DMS53 (cell line): ENCODE measurements around the gene CSE1L.
"Not testable (repeated sequence)": the region's sequence is repeated elsewhere in the genome, so short reads cannot be mapped to it uniquely, and the experiment has no call there.

ENCODE experiments used
- DNase-seq: peaks from one replicate; lab custom pipeline; 2025; lab: John Stamatoyannopoulos, UW

Gene CSE1L, protein sequence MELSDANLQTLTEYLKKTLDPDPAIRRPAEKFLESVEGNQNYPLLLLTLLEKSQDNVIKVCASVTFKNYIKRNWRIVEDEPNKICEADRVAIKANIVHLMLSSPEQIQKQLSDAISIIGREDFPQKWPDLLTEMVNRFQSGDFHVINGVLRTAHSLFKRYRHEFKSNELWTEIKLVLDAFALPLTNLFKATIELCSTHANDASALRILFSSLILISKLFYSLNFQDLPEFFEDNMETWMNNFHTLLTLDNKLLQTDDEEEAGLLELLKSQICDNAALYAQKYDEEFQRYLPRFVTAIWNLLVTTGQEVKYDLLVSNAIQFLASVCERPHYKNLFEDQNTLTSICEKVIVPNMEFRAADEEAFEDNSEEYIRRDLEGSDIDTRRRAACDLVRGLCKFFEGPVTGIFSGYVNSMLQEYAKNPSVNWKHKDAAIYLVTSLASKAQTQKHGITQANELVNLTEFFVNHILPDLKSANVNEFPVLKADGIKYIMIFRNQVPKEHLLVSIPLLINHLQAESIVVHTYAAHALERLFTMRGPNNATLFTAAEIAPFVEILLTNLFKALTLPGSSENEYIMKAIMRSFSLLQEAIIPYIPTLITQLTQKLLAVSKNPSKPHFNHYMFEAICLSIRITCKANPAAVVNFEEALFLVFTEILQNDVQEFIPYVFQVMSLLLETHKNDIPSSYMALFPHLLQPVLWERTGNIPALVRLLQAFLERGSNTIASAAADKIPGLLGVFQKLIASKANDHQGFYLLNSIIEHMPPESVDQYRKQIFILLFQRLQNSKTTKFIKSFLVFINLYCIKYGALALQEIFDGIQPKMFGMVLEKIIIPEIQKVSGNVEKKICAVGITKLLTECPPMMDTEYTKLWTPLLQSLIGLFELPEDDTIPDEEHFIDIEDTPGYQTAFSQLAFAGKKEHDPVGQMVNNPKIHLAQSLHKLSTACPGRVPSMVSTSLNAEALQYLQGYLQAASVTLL

DNA sequence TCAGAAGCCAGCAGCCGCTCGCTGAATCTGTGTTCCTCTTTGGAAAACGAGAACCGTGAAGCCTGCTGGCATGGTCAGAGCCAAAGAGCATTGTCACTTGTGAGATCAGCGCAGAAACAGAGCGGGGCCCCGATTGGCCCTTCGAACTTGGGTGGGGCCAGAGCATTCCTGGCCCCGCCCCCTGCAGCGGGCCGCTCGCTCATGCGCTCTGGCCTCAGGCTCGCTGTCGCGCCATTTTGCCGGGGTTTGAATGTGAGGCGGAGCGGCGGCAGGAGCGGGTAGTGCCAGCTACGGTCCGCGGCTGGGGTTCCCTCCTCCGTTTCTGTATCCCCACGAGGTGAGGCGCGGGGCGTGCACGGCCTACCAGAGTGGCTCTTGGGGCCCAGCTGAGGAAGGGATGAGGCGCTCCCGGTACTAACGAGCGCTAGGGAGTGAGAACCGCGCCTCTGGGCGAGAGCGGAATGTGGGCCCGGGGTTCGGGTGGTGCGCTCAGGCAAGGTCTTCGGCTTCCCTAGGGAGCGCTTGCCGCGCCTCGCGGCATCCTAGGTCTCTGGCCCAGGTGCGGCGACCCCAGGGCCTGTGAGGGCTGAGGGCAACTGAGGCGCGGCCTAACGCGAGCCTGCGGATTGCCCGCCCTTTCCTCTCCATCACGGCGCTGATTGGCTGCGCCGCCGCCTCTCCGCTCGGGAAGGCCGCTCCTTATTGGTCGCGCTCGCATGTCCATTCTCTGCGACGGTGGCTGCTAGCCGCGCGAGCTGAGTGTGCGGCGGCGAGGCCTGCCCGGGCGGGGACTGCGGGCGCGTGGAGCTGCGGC is at the start of gene CSE1L:
Gene CSE1L, plus strand, starts transcription at position 226 of the 814 bp plus-strand sequence. CDS start 12,152 bp downstream, outside the sequence.
- peak; percentile 98 for DNase-seq

DNA sequence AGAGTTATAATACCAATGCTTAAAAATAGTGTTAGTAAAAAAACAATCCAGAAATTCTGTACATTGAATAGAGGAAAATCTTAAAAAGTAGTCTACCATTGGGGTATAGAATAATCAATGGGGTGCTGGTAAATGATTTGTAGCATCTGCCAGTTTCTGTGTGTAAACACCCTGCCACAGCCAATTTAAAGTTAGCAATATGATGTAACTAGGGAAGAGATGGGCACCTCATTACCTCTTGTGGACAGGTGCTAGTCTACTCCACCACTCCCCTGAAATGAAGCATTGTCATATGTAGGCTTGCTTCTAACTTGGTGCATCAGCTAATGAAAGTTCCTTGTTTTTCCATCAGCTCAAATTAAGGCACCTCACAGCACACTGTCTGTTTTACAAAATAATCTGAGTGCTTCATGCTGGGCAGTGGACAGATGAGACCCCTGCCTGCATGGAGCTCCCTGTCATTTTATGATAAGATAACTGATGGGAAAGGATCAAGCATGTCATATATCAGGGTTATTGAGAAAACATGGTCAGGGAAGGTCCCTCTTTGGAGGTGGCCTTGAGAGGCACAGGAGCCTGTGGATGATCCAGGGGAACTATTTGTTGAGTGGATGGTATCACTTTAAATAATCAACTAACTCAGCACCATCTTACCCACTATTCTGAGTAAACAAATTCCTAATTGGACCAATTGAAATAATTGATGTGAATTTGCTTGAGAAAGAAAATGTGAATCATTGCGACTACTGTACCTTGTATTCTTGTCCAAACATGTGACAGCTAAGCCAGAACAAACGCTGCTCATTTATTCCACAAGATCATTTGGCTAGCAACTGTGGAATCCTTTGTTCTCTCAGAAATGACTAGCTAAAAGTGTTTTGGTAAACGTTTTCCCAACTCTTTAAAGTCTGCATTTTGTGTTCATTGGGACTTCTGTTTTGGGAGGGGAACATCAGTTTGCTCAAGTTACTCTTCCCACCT is 45.9 kb upstream of the CSE1L start:
- no peak for DNase-seq

DNA sequence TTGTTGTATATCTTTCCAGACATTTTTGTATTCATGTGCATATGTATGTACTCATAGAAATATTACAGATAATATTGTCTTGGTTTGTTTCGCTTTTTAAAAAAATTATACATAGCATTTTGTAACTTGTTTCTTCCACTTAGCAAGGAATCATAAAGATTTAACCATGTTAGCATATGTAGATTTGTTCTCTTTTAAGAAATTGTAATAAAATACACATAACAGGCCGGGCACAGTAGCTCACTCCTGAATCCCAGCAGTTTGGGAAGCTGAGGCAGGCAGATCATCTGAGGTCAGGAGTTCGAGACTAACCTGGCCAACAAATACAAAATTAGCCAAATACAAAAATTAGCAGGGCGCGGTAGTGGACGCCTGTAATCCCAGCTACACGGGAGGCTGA is 44.4 kb upstream of the CSE1L start:
- DNase-seq: no peak

DNA sequence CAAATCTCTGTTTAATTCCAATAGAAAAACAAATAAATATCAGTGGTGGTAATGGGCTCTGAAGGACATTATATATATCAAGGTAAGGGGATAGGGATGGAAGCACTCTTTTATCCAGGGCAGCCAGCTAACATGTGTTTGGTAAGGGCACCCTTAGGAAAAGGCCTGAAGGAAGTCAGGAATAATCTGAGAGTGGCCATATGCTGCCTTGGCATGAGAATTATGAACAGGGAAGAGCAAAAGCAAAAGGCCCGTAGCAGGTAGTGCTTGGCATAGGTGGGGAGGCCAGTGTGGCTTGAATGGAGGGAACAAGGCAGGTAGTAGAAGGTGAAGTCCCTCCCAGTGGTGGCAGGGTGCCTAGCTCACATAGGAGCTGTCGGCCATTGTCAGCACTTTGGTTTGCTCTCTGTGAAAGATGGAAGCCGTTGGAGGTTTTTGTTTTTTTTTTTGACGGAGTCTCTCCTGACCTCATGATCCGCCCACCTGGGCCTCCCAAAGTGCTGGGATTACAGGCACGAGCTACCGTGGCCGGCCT is 39.6 kb upstream of the CSE1L start:
- DNase-seq: no peak

DNA sequence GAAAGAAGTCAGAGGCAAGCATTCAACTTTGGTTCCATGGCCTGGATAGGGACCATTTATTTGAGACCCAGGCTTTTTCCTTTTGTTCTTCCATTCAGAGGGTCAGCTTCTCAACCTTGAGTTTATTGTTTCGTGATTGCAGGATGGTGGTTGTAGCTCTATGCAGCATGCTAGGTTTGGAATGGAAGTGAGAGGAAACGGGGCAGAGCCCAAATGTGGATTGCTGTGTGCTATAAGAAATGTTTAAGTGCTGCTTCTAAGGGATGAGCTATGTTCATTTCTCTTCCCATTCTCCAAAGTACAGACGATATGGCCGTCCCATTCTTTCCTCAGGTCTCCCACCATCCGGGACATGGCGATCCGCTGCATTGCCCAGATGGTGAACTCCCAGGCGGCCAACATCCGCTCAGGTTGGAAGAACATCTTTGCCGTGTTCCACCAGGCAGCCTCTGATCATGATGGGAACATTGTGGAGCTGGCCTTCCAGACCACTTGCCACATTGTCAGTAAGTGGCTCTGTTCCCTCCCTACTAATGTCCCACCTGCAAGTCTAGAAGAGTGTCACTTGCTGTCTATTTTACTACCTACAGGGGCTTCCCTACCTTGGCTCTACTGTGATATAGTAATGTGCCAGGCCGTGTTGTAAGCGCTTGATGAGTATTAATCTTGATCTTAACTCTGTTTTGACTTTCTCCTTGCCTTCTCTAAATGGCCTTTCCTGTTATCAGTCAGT is 36.0 kb upstream of the CSE1L start:
- no peak for DNase-seq

DNA sequence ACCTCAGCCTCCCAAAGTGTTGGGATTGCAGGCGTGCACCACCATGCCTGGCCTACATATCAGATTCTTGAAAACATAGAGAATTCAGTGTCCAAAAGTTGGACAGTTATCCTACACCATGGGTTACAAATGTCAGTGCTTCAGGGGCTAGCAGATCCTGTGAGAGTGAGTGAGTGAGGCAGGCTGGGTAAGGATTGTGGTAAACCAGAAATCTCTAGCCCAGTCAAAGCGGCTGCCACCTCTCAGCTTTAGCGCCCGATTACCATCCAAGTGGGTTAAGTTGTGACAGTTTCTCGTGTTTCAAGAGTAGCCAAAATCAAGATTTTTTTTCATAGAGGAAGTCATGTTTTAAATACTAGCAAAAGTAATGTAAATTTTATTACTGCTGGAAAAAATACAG is 21.9 kb upstream of the CSE1L start:
- DNase-seq: no peak

DNA sequence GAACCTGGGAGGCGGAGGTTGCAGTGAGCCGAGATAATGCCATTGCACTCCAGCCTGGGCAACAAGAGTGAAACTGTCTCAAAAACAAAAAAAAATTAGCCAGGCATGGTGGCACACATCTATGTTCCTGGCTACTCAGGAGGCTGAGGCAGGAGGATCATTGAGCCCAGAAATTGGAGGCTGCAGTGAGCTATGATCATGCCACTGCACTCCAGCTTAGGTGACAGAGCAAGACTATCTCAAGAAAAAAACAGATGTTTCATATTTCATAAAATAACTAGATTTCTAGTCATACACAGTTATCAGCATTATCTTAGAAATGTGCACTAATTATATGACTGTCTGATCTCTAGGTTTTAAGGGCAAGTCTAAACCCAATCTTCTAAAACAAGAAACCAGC is 17.9 kb upstream of the CSE1L start:
- DNase-seq: not testable (repeated sequence)

DNA sequence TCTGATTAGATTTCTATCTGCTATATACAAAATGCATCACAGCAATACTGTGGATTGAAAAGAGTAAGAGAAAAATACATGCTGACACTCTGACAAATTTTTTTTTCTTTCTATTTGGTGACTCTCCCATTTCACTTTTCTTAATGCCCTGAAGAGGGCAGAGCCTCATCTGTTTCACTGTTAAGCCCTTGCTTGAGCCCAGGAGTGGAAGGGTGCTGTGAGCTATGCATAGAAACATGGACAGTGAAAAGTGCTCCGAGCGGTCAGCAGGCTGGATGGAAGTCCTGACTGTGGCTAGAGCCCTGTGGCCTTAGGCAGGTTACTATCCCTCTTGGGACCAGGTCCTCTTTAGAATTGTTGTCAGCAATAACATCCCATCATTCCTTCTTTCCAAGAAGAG is 17.4 kb upstream of the CSE1L start:
- DNase-seq: peak; percentile 42

DNA sequence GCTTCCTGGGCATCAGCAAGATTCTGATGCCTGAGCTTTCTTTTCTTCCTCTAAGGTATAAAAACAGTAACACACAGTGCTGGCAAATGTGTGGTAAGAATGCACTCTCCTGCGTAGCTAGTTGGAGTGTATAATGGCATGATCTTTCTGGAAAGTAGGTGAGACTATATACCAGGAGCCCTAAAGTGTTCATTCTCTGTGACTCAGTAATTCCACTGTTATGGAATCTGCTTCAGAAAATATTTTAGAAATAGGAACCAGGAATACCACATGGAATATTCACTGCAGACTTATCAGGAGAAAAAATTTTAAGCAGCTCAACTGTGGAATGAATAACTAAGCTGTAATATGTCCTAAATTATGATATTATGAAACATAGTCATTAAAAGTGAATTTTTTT is 16.9 kb upstream of the CSE1L start:
- no peak for DNase-seq

DNA sequence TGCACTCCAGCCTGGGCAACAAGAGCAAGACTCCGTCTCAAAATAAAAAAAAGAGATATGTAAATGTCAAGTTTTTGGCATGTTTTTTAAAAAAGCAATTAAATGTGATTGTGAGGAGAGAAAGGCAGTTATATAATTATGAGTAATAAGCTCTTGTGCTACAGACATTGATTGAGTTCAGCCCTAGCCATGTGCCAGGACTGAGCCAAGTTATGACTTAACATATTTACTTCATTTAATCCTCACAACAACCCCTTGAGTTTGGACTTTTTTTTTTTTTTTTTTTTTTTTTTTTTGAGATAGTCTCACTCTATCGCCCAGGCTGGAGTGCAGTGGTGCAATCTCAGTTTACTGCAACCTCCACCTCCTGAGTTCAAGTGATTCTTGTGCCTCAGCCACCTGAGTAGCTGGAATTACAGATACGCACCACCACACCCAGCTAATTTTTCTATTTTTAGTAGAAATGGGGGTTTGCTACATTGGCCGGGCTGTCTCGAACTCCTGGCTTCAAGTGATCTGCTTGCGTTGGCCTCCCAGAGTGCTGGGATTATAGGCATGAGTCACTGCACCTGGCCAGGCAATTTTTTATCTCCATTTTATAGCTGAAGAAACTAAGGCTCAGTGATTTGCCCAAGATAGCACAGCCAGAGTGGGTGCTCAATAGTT is 15.0 kb upstream of the CSE1L start:
- DNase-seq: no peak

DNA sequence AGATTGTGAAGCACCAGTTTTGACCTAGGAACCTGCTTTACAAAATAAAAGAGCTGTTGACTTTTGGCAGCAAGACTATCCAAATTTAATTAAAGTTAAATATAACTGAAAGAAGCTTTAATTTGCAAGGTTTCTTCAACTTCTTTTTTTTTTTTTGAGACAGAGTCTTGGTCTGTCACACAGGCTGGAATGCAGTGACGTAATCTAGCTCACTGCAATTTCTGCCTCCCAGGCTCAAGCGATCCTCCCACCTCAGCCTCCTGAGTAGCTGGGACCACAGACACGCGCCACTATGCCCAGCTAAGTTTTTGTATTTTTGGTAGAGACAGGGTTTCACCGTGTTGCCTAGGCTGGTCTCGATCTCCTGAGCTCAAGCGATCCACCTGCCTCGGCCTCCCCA is 13.7 kb upstream of the CSE1L start:
- DNase-seq: no peak

DNA sequence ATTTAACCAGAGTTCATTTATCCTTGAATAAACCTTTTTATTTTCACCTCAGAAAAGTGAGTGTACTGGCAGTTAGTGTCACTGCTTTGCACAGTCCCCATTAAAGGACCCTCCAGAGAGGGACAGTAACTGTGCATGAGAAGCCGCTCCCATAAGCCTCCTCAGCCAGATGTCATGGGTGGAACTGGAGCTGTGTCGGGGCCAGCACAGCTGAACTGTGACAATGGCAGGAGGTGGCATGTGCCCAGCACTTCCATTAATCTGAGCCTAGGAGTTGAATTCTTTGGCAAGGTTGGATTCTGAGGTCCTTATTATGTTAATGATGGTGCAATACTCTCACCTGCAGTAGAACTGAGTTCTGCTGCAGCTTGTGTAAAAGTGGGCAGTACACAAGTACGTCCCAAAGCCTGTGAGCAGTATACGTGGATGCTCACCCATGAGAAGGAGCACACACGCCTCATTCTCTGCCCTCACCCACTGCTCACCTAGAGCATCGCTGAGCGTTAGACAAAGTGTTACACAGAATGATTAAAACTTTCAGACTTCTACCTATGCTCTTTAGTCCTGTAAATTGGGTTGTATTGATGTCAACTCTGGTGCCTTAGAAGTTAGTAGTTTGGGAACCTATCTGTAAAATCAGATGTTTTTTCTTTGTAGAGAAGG is 11.9 kb upstream of the CSE1L start:
- no peak for DNase-seq

DNA sequence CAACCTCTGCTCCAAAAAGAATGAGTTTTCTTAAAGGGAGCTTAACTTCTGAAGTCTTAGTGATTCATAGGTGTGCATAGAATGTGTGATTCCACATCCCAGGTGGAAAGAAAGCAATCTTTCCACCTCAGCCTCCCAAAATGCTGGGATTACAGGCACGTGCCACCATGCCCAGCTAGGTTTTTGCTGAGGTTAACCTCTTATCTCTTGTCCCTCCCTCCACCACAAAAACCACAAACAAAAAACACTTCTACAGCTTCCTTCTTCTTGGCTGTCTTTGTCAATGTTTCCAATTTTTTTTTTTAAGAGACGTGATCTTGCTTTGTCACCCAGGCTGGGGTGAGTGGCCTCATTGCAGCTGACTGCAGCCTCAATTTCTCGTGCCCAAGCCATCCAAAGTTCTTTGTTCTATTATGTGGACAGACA is 8.1 kb upstream of the CSE1L start:
- DNase-seq: no peak

DNA sequence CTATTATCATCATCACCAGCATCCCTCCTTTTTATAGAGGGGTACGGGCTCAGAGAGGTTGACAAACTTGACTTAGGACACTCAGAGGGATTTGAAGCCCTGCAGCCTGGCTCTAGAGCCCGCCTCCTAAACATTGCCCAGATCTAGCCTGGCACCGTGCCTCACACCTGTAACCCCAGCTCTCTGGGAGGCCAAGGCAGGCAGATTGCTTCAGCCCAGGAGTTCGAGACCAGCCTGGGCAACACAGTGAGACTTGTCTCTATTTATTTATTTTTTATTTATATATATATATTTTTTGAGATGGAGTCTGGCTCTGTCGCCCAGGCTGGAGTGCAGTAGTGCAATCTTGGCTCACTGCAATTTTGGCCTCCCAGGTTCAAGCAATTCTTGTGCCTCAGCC is 6.3 kb upstream of the CSE1L start:
- no peak for DNase-seq

DNA sequence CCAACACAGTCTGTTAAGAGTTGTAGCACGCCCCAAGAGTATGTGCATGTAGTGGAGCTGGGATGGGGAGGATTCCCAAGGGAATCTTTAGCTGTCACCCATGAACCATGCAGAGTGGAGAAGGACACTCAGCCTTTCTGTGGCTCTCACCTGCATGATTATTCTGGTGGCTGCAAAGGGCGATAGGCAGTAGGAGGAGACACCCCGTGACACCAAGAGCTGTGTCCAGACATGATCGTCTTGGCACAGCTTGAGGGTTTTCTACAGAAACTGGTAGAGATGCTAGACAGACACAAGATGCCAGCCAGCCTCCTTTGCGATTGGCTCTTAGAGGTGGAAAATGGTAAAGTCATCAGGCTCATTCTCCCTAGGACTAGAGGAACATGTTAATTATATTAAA is 3.1 kb upstream of the CSE1L start:
- no peak for DNase-seq

DNA sequence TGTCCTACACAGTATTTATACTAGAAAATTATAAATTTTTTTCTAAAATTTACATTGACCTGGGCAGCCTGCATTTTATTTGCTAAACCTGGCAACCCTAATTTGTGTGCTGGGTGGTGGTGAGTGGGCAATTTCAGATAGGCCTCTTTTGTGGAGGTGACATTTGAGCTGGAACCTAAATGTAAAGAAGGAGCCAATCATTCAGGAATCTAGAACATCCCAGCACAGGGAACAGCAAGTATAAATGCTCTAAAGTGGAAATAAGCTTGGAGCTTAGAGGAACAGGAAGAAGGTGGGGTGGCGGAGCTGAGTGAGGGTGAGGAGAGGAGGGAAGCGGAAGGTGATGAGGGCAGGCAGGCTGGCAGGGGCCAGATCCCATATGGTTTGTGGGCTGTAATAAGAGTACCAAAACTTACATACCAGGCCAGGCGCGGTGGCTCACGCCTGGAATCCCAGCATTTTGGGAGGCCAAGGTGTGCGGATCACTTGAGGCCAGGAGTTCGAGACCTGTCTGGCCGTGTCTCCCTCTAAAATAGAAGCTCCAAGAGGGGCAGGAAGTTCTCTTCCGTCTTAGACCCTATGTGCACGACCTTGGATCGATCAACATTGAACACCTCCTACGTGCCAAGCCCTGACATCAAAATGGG is 549 bp upstream of the CSE1L start:
- peak; percentile 48 for DNase-seq

DNA sequence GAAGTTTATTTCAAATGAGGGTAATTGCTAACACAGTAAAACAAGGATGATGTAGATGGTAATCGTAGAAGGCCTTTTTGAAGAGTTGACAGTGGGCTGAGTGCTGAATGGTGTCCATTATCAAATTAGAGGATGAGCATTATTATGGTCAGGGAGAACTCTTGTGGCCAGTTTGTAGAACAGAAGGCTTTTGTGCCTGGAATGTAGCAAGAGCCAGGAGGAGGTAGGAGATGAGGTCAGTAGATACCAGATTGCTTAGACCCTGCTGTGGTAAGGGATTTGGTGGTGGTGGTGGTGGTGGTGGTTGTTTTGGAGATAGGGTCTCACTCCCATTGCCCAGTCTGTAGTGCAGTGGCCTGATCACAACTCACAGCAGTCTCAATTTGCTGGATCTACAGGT is 6.2 kb downstream of the CSE1L start:
- no peak for DNase-seq

DNA sequence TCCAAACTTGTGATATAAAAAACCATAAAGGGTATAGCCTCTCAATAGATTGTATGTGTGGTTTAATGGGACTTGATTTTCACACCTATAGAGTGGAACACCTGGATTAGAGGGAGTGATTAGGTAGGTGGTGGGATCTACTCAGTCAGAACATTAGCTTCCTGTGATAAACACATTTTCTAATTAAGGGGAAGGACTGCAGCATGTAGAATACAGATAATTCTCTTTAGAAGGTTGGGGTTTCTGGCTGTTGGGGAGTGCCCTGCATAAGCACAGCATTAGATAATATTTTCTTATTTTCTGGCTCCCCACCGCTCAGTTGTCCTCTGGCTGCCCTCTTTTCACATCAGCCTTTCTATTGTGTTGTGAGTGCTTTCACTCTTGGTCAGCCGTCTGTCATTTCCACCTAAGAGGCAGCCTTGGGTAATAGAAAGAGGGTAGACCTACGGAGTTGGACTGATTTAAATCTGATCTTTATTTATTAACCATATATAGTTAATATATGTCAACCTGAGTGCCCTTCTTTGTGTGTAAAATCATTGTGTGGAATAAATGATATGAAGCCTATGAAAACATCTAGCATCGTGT is 8.0 kb downstream of the CSE1L start:
- no peak for DNase-seq
